ENCODE data around the gene RELN. TPM values are rescaled to one million over a fixed set of nuclear protein-coding genes. Genes with fewer than 3 reads are reported as not detected.
A peak's percentile ranks its signal among the peaks of the same experiment; 100 is the strongest.

Gene RELN
- total RNA-seq, 2 donors from 2014 or later: 3.9 to 8.5 TPM

DNA sequence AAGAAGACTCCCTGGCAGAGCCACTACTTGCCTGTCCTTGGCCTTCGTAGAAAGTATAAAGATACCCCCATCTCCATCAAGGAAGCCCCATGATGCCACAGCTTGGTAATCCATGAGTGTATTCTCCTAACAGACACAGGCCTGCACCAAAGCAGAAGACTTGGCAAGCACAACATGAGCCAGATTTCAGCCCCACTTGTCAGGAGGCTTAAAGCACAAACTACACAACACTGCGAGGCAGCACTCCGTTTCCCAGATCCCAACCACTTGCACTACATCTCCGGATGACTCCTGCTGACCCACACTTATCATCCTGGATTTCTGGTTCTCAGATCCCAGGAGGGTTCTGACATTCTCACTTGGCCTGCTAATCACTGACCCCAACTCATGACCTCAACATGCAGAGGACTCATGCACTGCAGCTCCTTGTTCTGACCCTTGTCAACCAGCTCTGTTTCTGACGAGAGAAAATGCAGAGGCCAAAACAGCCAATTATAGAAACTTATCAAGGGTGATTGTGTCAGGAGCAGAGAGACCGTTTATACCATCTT, 100.8 kb downstream of the RELN start:
- Histone ChIP-seq H3K4me3 (ENCODE audit: low read length) (no peak overlapping the region), H3K27ac (ENCODE audit: low read depth, low read length) (no peak overlapping the region), H3K9me3 (ENCODE audit: control insufficient read depth, low read length) (no peaks in the 10 kb centered on the region), H3K9ac (ENCODE audit: extremely low read depth, low read length, poor library complexity, severe bottlenecking) (no peak overlapping the region), H3K4me1 (ENCODE audit: control insufficient read depth, insufficient read depth, low read length) (no peaks in the 10 kb centered on the region), H3K36me3 (ENCODE audit: control insufficient read depth, insufficient read depth, low read length) (no peaks in the 10 kb centered on the region), H3K27me3 (ENCODE audit: control insufficient read depth, insufficient read depth, low read length, poor library complexity, severe bottlenecking) (no peaks in the 10 kb centered on the region)
- H3K4me3 Mint-ChIP-seq: no peak overlapping the region
- DNase-seq: no peak
- H3K9me3 Mint-ChIP-seq: peaks cover 3% of the 10 kb centered on the region
- H3K4me1 Mint-ChIP-seq: peaks cover 11% of the 10 kb centered on the region
- 92 to 94% methylated on average over 4 to 6 of the region's 6 CpGs for WGBS, 2 experiments (ENCODE audit: insufficient coverage in 1 of 2, insufficient read length in 1 of 2)
- no peak overlapping the region for H3K27ac Mint-ChIP-seq
- TF ChIP-seq, protein P1, sequence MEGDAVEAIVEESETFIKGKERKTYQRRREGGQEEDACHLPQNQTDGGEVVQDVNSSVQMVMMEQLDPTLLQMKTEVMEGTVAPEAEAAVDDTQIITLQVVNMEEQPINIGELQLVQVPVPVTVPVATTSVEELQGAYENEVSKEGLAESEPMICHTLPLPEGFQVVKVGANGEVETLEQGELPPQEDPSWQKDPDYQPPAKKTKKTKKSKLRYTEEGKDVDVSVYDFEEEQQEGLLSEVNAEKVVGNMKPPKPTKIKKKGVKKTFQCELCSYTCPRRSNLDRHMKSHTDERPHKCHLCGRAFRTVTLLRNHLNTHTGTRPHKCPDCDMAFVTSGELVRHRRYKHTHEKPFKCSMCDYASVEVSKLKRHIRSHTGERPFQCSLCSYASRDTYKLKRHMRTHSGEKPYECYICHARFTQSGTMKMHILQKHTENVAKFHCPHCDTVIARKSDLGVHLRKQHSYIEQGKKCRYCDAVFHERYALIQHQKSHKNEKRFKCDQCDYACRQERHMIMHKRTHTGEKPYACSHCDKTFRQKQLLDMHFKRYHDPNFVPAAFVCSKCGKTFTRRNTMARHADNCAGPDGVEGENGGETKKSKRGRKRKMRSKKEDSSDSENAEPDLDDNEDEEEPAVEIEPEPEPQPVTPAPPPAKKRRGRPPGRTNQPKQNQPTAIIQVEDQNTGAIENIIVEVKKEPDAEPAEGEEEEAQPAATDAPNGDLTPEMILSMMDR (conservative IDR thresholded peaks at IDR 0.05): no peak
- no peaks in the 10 kb centered on the region for H3K36me3 Mint-ChIP-seq (ENCODE audit: low read depth)
- H3K27me3 Mint-ChIP-seq (ENCODE audit: insufficient read depth): no peaks in the 10 kb centered on the region

DNA sequence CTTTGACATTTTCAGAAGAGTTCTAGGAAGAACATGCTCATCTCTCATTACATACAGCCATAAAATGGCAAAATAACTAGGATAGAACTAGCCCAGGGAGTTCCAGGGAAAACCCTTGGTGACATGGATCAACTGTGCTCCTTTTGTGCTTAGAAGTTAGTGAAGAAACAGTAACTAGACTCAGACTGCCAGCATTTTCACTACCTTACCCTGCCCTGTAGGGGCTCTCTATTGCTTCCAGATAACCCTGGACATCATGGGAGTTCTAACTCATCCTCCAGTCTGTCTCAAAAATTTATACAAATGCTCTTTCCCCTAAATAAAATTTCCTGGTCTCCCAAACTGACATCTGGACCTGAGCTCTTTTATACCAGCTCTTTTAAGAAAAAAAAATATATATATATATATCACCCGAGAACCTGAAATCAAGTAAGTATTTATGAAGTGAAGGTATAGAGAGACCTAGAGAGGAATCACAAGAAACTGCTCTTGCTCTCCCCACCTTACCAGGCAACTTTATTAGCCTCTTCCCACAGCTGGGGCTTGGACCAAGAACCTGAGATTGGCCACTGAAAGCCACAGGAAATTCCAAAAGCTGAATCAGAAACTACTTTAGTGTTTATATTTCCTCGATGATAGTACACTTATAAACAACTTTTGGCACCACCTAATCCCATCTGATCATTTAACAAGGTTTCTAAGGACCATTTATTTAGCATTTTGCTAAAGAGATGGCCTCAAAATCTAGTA, 101.4 kb downstream of the RELN start:
- Mint-ChIP-seq H3K9me3 (peaks cover 3% of the 10 kb centered on the region), H3K36me3 (ENCODE audit: low read depth) (no peaks in the 10 kb centered on the region), H3K27me3 (ENCODE audit: insufficient read depth) (no peaks in the 10 kb centered on the region), H3K27ac (no peak overlapping the region), H3K4me3 (no peak overlapping the region), H3K4me1 (peaks cover 11% of the 10 kb centered on the region)
- TF ChIP-seq, protein P1 (conservative IDR thresholded peaks at IDR 0.05): peak; percentile 64
- no peaks in the 10 kb centered on the region for H3K27me3 ChIP-seq (ENCODE audit: control insufficient read depth, insufficient read depth, low read length, poor library complexity, severe bottlenecking)
- DNase-seq: no peak
- WGBS, 2 experiments (ENCODE audit: insufficient coverage in 1 of 2, insufficient read length in 1 of 2): 96 to 100% methylated on average over 1 to 2 of the region's 2 CpGs
- H3K4me3 ChIP-seq (ENCODE audit: low read length): no peak overlapping the region
- no peaks in the 10 kb centered on the region for H3K4me1 ChIP-seq (ENCODE audit: control insufficient read depth, insufficient read depth, low read length)
- no peaks in the 10 kb centered on the region for H3K36me3 ChIP-seq (ENCODE audit: control insufficient read depth, insufficient read depth, low read length)
- no peak overlapping the region for H3K27ac ChIP-seq (ENCODE audit: low read depth, low read length)
- no peaks in the 10 kb centered on the region for H3K9me3 ChIP-seq (ENCODE audit: control insufficient read depth, low read length)
- no peak overlapping the region for H3K9ac ChIP-seq (ENCODE audit: extremely low read depth, low read length, poor library complexity, severe bottlenecking)

DNA sequence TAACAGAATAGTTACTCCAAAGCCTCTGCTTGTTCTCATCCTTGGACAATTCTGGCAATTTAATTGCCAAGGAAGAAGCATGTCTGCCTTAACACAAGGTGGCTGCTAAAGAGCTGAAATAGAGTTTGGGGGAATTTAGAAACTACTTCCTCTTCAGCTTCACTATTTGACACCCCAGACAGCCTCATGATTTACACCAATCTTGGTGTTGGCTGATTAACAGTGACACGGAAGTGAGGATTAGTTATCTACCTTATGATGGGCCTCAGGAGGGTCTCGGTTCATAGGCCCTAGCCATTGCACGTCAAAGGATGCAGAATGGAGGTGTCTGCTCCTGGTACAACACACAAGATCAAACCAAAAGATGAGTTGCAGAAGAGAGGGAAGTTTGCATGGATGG, 102.4 kb downstream of the RELN start:
- Mint-ChIP-seq H3K4me1 (peaks cover 11% of the 10 kb centered on the region), H3K4me3 (no peak overlapping the region), H3K9me3 (peaks cover 3% of the 10 kb centered on the region), H3K27ac (no peak overlapping the region), H3K36me3 (ENCODE audit: low read depth) (no peaks in the 10 kb centered on the region), H3K27me3 (ENCODE audit: insufficient read depth) (no peaks in the 10 kb centered on the region)
- H3K36me3 ChIP-seq (ENCODE audit: control insufficient read depth, insufficient read depth, low read length): no peaks in the 10 kb centered on the region
- TF ChIP-seq, protein P1 (conservative IDR thresholded peaks at IDR 0.05): no peak
- no peaks in the 10 kb centered on the region for H3K9me3 ChIP-seq (ENCODE audit: control insufficient read depth, low read length)
- DNase-seq: no peak
- no peak overlapping the region for H3K27ac ChIP-seq (ENCODE audit: low read depth, low read length)
- H3K27me3 ChIP-seq (ENCODE audit: control insufficient read depth, insufficient read depth, low read length, poor library complexity, severe bottlenecking): no peaks in the 10 kb centered on the region
- no peaks in the 10 kb centered on the region for H3K4me1 ChIP-seq (ENCODE audit: control insufficient read depth, insufficient read depth, low read length)
- H3K9ac ChIP-seq (ENCODE audit: extremely low read depth, low read length, poor library complexity, severe bottlenecking): no peak overlapping the region
- 82 to 93% methylated on average over 2 to 3 of the region's 3 CpGs for WGBS, 2 experiments (ENCODE audit: insufficient coverage in 1 of 2, insufficient read length in 1 of 2)
- no peak overlapping the region for H3K4me3 ChIP-seq (ENCODE audit: low read length)

All from endodermal cell (in vitro differentiated cells).